ENCODE data around the gene INHBE.

DNA sequence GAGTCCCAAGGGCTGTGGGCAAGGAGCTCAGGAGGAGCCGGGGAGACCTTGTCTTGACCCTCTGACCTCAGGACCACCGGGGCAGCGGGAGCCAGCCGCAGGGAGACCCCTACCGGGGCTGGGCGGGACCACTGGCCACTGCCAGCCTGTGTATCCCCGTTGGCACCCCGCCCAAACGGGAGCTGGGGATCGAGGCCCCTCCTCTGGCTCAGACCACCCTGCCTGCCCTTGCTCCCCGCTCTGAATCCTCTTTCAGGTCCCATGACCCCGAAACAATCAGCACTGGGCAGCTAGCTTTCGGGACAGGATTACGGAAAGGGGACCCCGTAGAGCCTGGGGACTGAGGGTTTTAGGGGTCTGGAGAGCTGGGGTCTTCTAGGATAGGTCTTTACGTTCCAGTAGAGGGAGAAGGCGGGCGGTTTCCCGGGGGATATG is 5.8 kb downstream of the INHBE start:
- TF ChIP-seq, protein P1, sequence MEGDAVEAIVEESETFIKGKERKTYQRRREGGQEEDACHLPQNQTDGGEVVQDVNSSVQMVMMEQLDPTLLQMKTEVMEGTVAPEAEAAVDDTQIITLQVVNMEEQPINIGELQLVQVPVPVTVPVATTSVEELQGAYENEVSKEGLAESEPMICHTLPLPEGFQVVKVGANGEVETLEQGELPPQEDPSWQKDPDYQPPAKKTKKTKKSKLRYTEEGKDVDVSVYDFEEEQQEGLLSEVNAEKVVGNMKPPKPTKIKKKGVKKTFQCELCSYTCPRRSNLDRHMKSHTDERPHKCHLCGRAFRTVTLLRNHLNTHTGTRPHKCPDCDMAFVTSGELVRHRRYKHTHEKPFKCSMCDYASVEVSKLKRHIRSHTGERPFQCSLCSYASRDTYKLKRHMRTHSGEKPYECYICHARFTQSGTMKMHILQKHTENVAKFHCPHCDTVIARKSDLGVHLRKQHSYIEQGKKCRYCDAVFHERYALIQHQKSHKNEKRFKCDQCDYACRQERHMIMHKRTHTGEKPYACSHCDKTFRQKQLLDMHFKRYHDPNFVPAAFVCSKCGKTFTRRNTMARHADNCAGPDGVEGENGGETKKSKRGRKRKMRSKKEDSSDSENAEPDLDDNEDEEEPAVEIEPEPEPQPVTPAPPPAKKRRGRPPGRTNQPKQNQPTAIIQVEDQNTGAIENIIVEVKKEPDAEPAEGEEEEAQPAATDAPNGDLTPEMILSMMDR (conservative IDR thresholded peaks at IDR 0.05; ENCODE audit: low read length), result peak; percentile 17; the same call in 1 of the 2 replicates
- no peak for TF ChIP-seq EZH2phosphoT487 (IDR thresholded peaks at IDR 0.05; ENCODE audit: borderline replicate concordance)
